OCI-LY7 (cell line): Measurements from ENCODE around the gene FAM135A. TPM values are rescaled to one million over a fixed set of nuclear protein-coding genes. Genes with fewer than 3 reads are reported as not detected.
A peak's percentile ranks its signal among the peaks of the same experiment; 100 is the strongest.

ENCODE experiments used
- BruUV-seq: library from RNA; stranded (reverse); fragments of 400-500 nt; replicated peaks from 2 replicates; lab custom pipeline; 2021; lab: Mats Ljungman, UMichigan
- CTCF ChIA-PET: fragments of 300-600 bp; sonication (Branson Sonifier 250); formaldehyde crosslinking; loops from one replicate; lab custom pipeline; 2022; ENCODE audit warnings: antibody characterized with exemption; ENCODE audit not compliant: unreplicated experiment; lab: Charles Lee
- POLR2A ChIA-PET: fragments of 300-600 bp; sonication (Branson Sonifier 250); formaldehyde crosslinking; loops from one replicate; lab custom pipeline; 2022; ENCODE audit warnings: antibody characterized with exemption; lab: Charles Lee
- DNase-seq: peaks from one replicate; pipeline ENCODE4 v3.0.0-alpha.2; 2015; ENCODE audit warnings: low spot score
- H2AFZ ChIP-seq: fragments of 200-600 bp; sonication (generic), shearing (Covaris generic); 2 replicates; pipeline ENCODE4 v1.6.1; 2014; ENCODE audit warnings: mild to moderate bottlenecking, antibody characterized with exemption, low read length, moderate library complexity
- H3K27ac ChIP-seq: fragments of 200-600 bp; sonication (generic); 2 replicates; pipeline ENCODE4 v1.5.1; 2014; ENCODE audit warnings: mixed run types, low read depth, mild to moderate bottlenecking, moderate library complexity, low read length, inconsistent platforms; ENCODE audit not compliant: poor library complexity, severe bottlenecking
- H3K36me3 ChIP-seq: fragments of 200-600 bp; sonication (generic); 2 replicates; pipeline ENCODE4 v1.6.1; 2014; ENCODE audit warnings: mild to moderate bottlenecking, antibody characterized with exemption, low read length, moderate library complexity, mixed read lengths; ENCODE audit not compliant: insufficient read depth
- H3K4me1 ChIP-seq: fragments of 200-600 bp; sonication (generic); 2 replicates; pipeline ENCODE4 v1.5.1; 2014; ENCODE audit warnings: mild to moderate bottlenecking, low read length; ENCODE audit not compliant: insufficient read depth, poor library complexity, severe bottlenecking
- H3K4me2 ChIP-seq: fragments of 200-600 bp; sonication (generic); 2 replicates; pipeline ENCODE4 v1.6.1; 2014; ENCODE audit warnings: mild to moderate bottlenecking, low read length
- H3K4me3 ChIP-seq: fragments of 200-600 bp; sonication (generic); 2 replicates; pipeline ENCODE4 v1.5.1; 2014; ENCODE audit warnings: mild to moderate bottlenecking, low read depth, low read length; ENCODE audit not compliant: poor library complexity, severe bottlenecking
- H3K79me2 ChIP-seq: fragments of 200-600 bp; sonication (generic); 2 replicates; pipeline ENCODE4 v1.6.1; 2016; ENCODE audit warnings: low read depth, mild to moderate bottlenecking, low read length, moderate library complexity, mixed read lengths; ENCODE audit not compliant: insufficient read depth
- H3K9me2 ChIP-seq: fragments of 200-600 bp; sonication (generic); 2 replicates; pipeline ENCODE4 v1.6.1; 2016; ENCODE audit warnings: mild to moderate bottlenecking, low read length, mixed read lengths; ENCODE audit not compliant: insufficient read depth
- H3K9me3 ChIP-seq: fragments of 200-600 bp; sonication (generic); 2 replicates; pipeline ENCODE4 v1.6.1; 2014; ENCODE audit warnings: mild to moderate bottlenecking, mixed run types, low read length, mixed read lengths
- H4K20me1 ChIP-seq: fragments of 200-600 bp; sonication (generic); 2 replicates; pipeline ENCODE4 v1.6.1; 2014; ENCODE audit warnings: mild to moderate bottlenecking, antibody characterized with exemption, low read length, moderate library complexity, mixed read lengths; ENCODE audit not compliant: insufficient read depth
- CTCF ChIP-seq: fragments of 200-600 bp; sonication (generic); conservative IDR thresholded peaks from 2 replicates; pipeline ENCODE4 v1.5.1; 2014; ENCODE audit warnings: mild to moderate bottlenecking, antibody characterized with exemption, low read length, moderate library complexity, mixed read lengths
- EZH2phosphoT487 ChIP-seq: fragments of 200-600 bp; sonication (generic); IDR thresholded peaks from 2 replicates; pipeline ENCODE4 v1.6.1; 2018; ENCODE audit warnings: low read depth, borderline replicate concordance, mild to moderate bottlenecking, mixed run types, antibody characterized with exemption, low read length, moderate library complexity, mixed read lengths
- intact Hi-C: fragments of 100-400 bp; cut with micrococcal nuclease; formaldehyde crosslinking; loops from one replicate; pipeline ENCODE4 v1.10.0; 2022; ENCODE audit not compliant: unreplicated experiment
- total RNA-seq, 2 experiments: library from RNA; depleted of rRNA in 1 of 2; stranded (reverse); fragments of >200 nt in 1 of 2; shearing (Covaris generic) in 1 of 2; gene quantifications; 2 replicates each; pipeline ENCODE4 v1.2.3, GENCODE V29; 2014 to 2022

FAM135A gene
- total RNA-seq, 2 experiments from 2014 or later = 35.5 to 66.2 TPM

- H3K4me2 ChIP-seq = no peak overlapping the region
- peaks cover 6% of the 10 kb centered on the region for H3K4me1 ChIP-seq
- H3K9me3 ChIP-seq = no peaks in the 10 kb centered on the region
- TF ChIP-seq EZH2phosphoT487 (no peak), CTCF (no peak)
- H4K20me1 ChIP-seq = no peaks in the 10 kb centered on the region
- ChIA-PET POLR2A (no interaction called here), CTCF (no interaction called here)
- no peak overlapping the region for H3K27ac ChIP-seq
- H3K79me2 ChIP-seq = no peaks in the 10 kb centered on the region
- no peak overlapping the region for H3K4me3 ChIP-seq
- intact Hi-C loops = no loop called here
- H2AFZ ChIP-seq = no peak overlapping the region
- no peaks in the 10 kb centered on the region for H3K9me2 ChIP-seq
- BruUV-seq = no TSS peak
- DNase-seq = no peak
- peaks cover 15% of the 10 kb centered on the region for H3K36me3 ChIP-seq
These were observed 116.7 kb downstream of the FAM135A start for GRCh38 chr6:70530023-70530422.

GRCh38 chr6:70531133-70531532 lies 117.8 kb downstream of the FAM135A start:
- POLR2A ChIA-PET = interaction anchor here (0.6 to 1.3 kb wide), 5 partner anchors 15 to 141 kb away, joined by 3 to 4 read pairs (median 3); no protein-coding TSS in a partner anchor
- Histone ChIP-seq H3K27ac (no peak overlapping the region), H2AFZ (no peak overlapping the region), H4K20me1 (no peaks in the 10 kb centered on the region), H3K9me2 (no peaks in the 10 kb centered on the region), H3K79me2 (no peaks in the 10 kb centered on the region), H3K4me1 (peaks cover 6% of the 10 kb centered on the region), H3K4me3 (no peak overlapping the region), H3K4me2 (no peak overlapping the region), H3K9me3 (no peaks in the 10 kb centered on the region), H3K36me3 (peaks cover 21% of the 10 kb centered on the region)
- no peak for DNase-seq
- intact Hi-C loops = no loop called here
- no TSS peak for BruUV-seq
- no peak for TF ChIP-seq EZH2phosphoT487
- no peak for TF ChIP-seq CTCF
- CTCF ChIA-PET = no interaction called here

GRCh38 chr6:70537266-70537665 lies 124.0 kb downstream of the FAM135A start:
- Histone ChIP-seq H3K27ac (no peak overlapping the region), H3K9me3 (no peaks in the 10 kb centered on the region), H3K79me2 (no peaks in the 10 kb centered on the region), H3K4me3 (no peak overlapping the region), H3K9me2 (no peaks in the 10 kb centered on the region), H3K4me1 (peaks cover 16% of the 10 kb centered on the region), H4K20me1 (no peaks in the 10 kb centered on the region), H3K4me2 (0 out of 2 replicates have a peak overlapping the region, but pooled peaks have one; percentile 2), H2AFZ (no peak overlapping the region), H3K36me3 (peaks cover 28% of the 10 kb centered on the region)
- no peak for DNase-seq
- ChIA-PET CTCF (no interaction called here), POLR2A (interaction anchor here (1.0 to 1.4 kb wide), 4 partner anchors 9 to 130 kb away, joined by 3 to 6 read pairs (median 3); no protein-coding TSS in a partner anchor)
- BruUV-seq = no TSS peak
- intact Hi-C loops = no loop called here
- no peak for TF ChIP-seq CTCF
- no peak for TF ChIP-seq EZH2phosphoT487
